ENCODE data around the gene NCEH1. TPM values are rescaled to one million over a fixed set of nuclear protein-coding genes. Genes with fewer than 3 reads are reported as not detected.
"Not testable (repeated sequence)": the region's sequence is repeated elsewhere in the genome, so short reads cannot be mapped to it uniquely, and the experiment has no call there.

The NCEH1 gene
- total and polyA plus RNA-seq, 2 experiments from 2014 or later: 3.2 to 8.0 TPM

- no peak overlapping the region for H3K4me3 ChIP-seq
- H3K9me3 ChIP-seq (ENCODE audit: low read depth): no peaks in the 10 kb centered on the region
Observed at GRCh38 chr3:172705170-172705569, 5.7 kb downstream of the NCEH1 start.

GRCh38 chr3:172704001-172704400, 6.9 kb downstream of the NCEH1 start:
- H3K9me3 ChIP-seq (ENCODE audit: low read depth): no peaks in the 10 kb centered on the region
- TF ChIP-seq CTCF (IDR thresholded peaks at IDR 0.05; ENCODE audit: low read depth, low read length): no peak
- H3K4me1 ChIP-seq (ENCODE audit: low read depth): peaks cover 25% of the 10 kb centered on the region
- H3K27me3 ChIP-seq: no peaks in the 10 kb centered on the region
- H3K4me3 ChIP-seq: no peak overlapping the region
- no peak for DNase-seq (ENCODE audit: low read depth in 1 of 2, low spot score in 1 of 2)
- H3K36me3 ChIP-seq: no peaks in the 10 kb centered on the region
- H3K27ac ChIP-seq: no peak overlapping the region

More at GRCh38 chr3:172705170-172705569, 5.7 kb downstream of the NCEH1 start:
- TF ChIP-seq CTCF (IDR thresholded peaks at IDR 0.05; ENCODE audit: low read depth, low read length): no peak
- H3K27ac ChIP-seq: no peak overlapping the region
- DNase-seq (ENCODE audit: low read depth in 1 of 2, low spot score in 1 of 2): no peak
- peaks cover 31% of the 10 kb centered on the region for H3K4me1 ChIP-seq (ENCODE audit: low read depth)
- no peaks in the 10 kb centered on the region for H3K27me3 ChIP-seq
- H3K36me3 ChIP-seq: no peaks in the 10 kb centered on the region

GRCh38 chr3:172702731-172703130, 8.1 kb downstream of the NCEH1 start:
- not testable (repeated sequence) for H3K27me3 ChIP-seq; H3K9me3 ChIP-seq (ENCODE audit: low read depth); H3K4me3 ChIP-seq; H3K36me3 ChIP-seq; H3K27ac ChIP-seq; DNase-seq (ENCODE audit: low read depth in 1 of 2, low spot score in 1 of 2)
- peaks cover 25% of the 10 kb centered on the region for H3K4me1 ChIP-seq (ENCODE audit: low read depth)

DNA sequence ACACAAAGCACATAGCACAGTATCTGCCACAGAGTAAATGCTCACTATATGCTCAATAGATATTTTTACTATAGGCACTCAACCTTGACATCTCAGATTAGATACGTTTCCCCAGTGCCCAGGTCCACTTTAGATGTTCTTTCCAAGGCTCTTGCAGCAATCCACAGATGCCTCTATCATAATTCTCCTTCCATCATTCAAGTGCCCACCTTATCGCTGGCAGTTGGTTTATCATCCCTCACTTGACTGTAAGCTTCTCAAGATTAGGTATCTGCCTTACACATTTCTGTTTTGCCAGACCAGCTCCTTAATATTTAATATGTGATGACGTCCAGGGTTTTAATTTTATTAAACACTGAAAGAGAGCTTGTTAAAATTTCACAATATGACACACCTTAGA, 8.6 kb downstream of the NCEH1 start:
- H3K4me1 ChIP-seq (ENCODE audit: low read depth): peaks cover 25% of the 10 kb centered on the region
- TF ChIP-seq CTCF (IDR thresholded peaks at IDR 0.05; ENCODE audit: low read depth, low read length): no peak
- H3K9me3 ChIP-seq (ENCODE audit: low read depth): no peaks in the 10 kb centered on the region
- DNase-seq (ENCODE audit: low read depth in 1 of 2, low spot score in 1 of 2): no peak
- H3K27ac ChIP-seq: peak overlapping the region; percentile 68
- no peak overlapping the region for H3K4me3 ChIP-seq
- no peaks in the 10 kb centered on the region for H3K36me3 ChIP-seq
- H3K27me3 ChIP-seq: no peaks in the 10 kb centered on the region

DNA sequence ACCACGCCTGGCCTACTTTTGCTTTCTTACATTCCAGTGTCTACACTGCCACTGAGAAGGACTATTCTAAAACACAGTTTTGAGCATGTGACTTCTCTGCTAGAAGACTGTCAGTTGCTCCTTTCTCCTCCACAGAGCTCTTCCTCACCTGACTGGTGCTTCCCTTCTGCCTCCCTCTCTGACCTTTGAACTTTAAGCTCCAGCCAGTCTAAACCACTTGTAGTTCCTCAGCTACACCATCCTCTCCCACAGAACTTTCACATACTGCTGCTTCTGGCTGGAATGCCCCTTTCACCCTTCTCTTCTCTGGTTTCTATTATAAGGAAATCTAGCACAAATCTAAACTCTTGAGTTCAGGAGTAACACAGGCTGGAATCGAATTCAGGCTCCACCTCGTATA, 9.1 kb downstream of the NCEH1 start:
- peak overlapping the region; percentile 68 for H3K27ac ChIP-seq
- peak in 1 of 2 donors; percentile 29 for DNase-seq (ENCODE audit: low read depth in 1 of 2, low spot score in 1 of 2)
- H3K4me1 ChIP-seq (ENCODE audit: low read depth): peaks cover 25% of the 10 kb centered on the region
- no peaks in the 10 kb centered on the region for H3K36me3 ChIP-seq
- H3K27me3 ChIP-seq: no peaks in the 10 kb centered on the region
- no peak overlapping the region for H3K4me3 ChIP-seq
- H3K9me3 ChIP-seq (ENCODE audit: low read depth): no peaks in the 10 kb centered on the region
- TF ChIP-seq CTCF (IDR thresholded peaks at IDR 0.05; ENCODE audit: low read depth, low read length): no peak

DNA sequence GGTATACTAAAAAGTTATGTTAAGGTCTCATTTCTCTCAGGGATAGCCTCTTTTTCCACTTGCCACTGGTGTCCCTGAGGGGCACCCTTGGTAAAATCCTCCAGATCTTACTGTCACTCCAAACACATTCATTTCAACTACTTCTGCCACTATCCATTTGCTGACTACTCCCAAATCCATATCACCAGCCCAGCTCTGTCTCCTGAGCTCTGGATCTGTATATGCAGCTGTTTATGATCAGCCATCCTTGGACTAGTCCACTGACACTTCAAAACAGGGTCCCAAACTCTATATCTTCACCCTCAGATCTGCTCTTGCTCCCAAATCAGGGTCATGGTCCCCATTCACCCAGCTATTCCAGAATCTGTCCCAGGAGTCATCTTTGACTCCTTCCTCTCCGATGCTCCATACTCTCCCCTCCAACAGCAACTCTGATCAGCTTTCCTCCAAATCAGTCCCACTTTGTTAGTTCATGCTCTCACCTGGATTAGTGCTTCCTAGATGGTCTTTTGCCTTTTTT, 9.9 kb downstream of the NCEH1 start:
- peaks cover 25% of the 10 kb centered on the region for H3K4me1 ChIP-seq (ENCODE audit: low read depth)
- no peak for TF ChIP-seq CTCF (IDR thresholded peaks at IDR 0.05; ENCODE audit: low read depth, low read length)
- H3K27me3 ChIP-seq: no peaks in the 10 kb centered on the region
- H3K9me3 ChIP-seq (ENCODE audit: low read depth): no peaks in the 10 kb centered on the region
- no peak overlapping the region for H3K4me3 ChIP-seq
- H3K36me3 ChIP-seq: no peaks in the 10 kb centered on the region
- no peak overlapping the region for H3K27ac ChIP-seq
- no peak for DNase-seq (ENCODE audit: low read depth in 1 of 2, low spot score in 1 of 2)
